Suppressor macrophage (primary cell): ENCODE data around the gene PDLIM7.
A peak's percentile ranks its signal among the peaks of the same experiment; 100 is the strongest.

Experiments
- DNase-seq, 4 experiments: peaks; one replicate each; pipeline ENCODE4 v3.0.0-alpha.2; 2020 to 2022

Gene PDLIM7

GRCh38 chr5:177507596-177508220, 10.3 kb upstream of the PDLIM7 start:
- peak; percentile 58 to 80 (median 68) for DNase-seq

- peak in 3 of 4 experiments; percentile 36 to 59 (median 40) for DNase-seq
Observed at GRCh38 chr5:177507165-177507564, 9.8 kb upstream of the PDLIM7 start.

GRCh38 chr5:177505075-177505474, 7.7 kb upstream of the PDLIM7 start:
- DNase-seq, result no peak

GRCh38 chr5:177504086-177505056, 7.0 kb upstream of the PDLIM7 start:
- DNase-seq, result no peak

GRCh38 chr5:177503351-177504085, 6.1 kb upstream of the PDLIM7 start:
- DNase-seq, result no peak

GRCh38 chr5:177502886-177503285, 5.5 kb upstream of the PDLIM7 start:
- no peak for DNase-seq

GRCh38 chr5:177501874-177502678, 4.7 kb upstream of the PDLIM7 start:
- DNase-seq, result peak in 1 of 4 experiments; percentile 39

GRCh38 chr5:177500685-177501522, 3.5 kb upstream of the PDLIM7 start:
- DNase-seq, result peak; percentile 85 to 96 (median 92)

- DNase-seq, result no peak
Observed at GRCh38 chr5:177499842-177500241, 2.4 kb upstream of the PDLIM7 start.

GRCh38 chr5:177498013-177498787, 796 bp upstream of the PDLIM7 start:
- DNase-seq, result peak in 2 of 4 experiments; percentile 26 to 54

- DNase-seq, result peak; percentile 48 to 70 (median 65)
Observed at GRCh38 chr5:177496727-177497291, 595 bp downstream of the PDLIM7 start.

GRCh38 chr5:177496070-177496726, 1.2 kb downstream of the PDLIM7 start:
- DNase-seq, result no peak

- DNase-seq, result peak; percentile 28 to 62 (median 48)
Observed at GRCh38 chr5:177495243-177496060, 2.0 kb downstream of the PDLIM7 start.

GRCh38 chr5:177494346-177495195, 2.8 kb downstream of the PDLIM7 start:
- DNase-seq, result peak; percentile 68 to 88 (median 84)

GRCh38 chr5:177493795-177494345, 3.5 kb downstream of the PDLIM7 start:
- DNase-seq, result peak in 2 of 4 experiments; percentile 21 to 33

- no peak for DNase-seq
Observed at GRCh38 chr5:177492841-177493240, 4.6 kb downstream of the PDLIM7 start.
